Prostate gland (tissue), 2 donors: ENCODE results near the gene ARHGAP26. TPM values are rescaled to one million over a fixed set of nuclear protein-coding genes. Genes with fewer than 3 reads are reported as not detected.

Source experiments
- DNase-seq: peaks from one replicate; pipeline ENCODE4 v3.0.0-alpha.2; 2019; ENCODE audit warnings: low spot score
- H3K27ac ChIP-seq, 2 donors: fragments of 200-600 bp; sonication (generic); 2 replicates each; pipeline ENCODE4 v1.5.1; 2017 to 2019
- H3K27me3 ChIP-seq: fragments of 200-600 bp; sonication (generic); replicated peaks from 2 replicates; pipeline ENCODE4 v1.5.1; 2019; ENCODE audit not compliant: insufficient read depth
- H3K36me3 ChIP-seq, 2 donors: fragments of 200-600 bp; sonication (generic); 1 replicate in 1 of 2; 2 replicates in 1 of 2; pipeline versions ENCODE4 v1.5.1 to v1.8.1; 2017 to 2019
- H3K4me1 ChIP-seq: fragments of 200-600 bp; sonication (generic); replicated peaks from 2 replicates; pipeline ENCODE4 v1.5.1; 2019
- H3K4me3 ChIP-seq, 2 donors: fragments of 200-600 bp; sonication (generic); 2 replicates each; pipeline ENCODE4 v1.5.1; 2017 to 2019
- H3K9me3 ChIP-seq: fragments of 200-600 bp; sonication (generic); 2 replicates; pipeline ENCODE4 v1.5.1; 2017
- POLR2A ChIP-seq: fragments of 450-650 bp; IDR thresholded peaks from one replicate; pipeline ENCODE4 v1.6.1; 2016; ENCODE audit warnings: antibody characterized with exemption, mild to moderate bottlenecking
- POLR2AphosphoS5 ChIP-seq: sonication (generic); formaldehyde crosslinking; IDR thresholded peaks from one replicate; pipeline ENCODE4 v1.6.1; 2017; ENCODE audit warnings: antibody characterized with exemption
- WGBS: methylation state at CpG from one replicate; pipeline ENCODE4 v1.1.5; 2018; 5-methylcytosine and 5-hydroxymethylcytosine counted together
- intact Hi-C: fragments of 100-400 bp; cut with DNase I; formaldehyde crosslinking; loops from one replicate; pipeline ENCODE4 v1.14.2; 2022
- total RNA-seq, 2 donors: library from RNA; depleted of rRNA; stranded (reverse); fragments of >200 nt; gene quantifications; one replicate each; pipeline ENCODE4 v1.1.0, GENCODE V29; 2016
- TF ChIP-seq, protein P1 (sequence below), 4 experiments: fragments of 200-600 bp in 2 of 4; fragments of 450-650 bp in 2 of 4; sonication (generic) in 2 of 4; IDR thresholded peaks; 1 replicate in 3 of 4; 2 replicates in 1 of 4; pipeline ENCODE4 v1.5.1; 2016 to 2019; ENCODE audit warnings: antibody characterized with exemption in 4 of 4, mild to moderate bottlenecking in 2 of 4, moderate library complexity in 2 of 4

ARHGAP26 gene
- total RNA-seq, 2 donors from 2014 or later = 11.7 to 39.8 TPM

DNA sequence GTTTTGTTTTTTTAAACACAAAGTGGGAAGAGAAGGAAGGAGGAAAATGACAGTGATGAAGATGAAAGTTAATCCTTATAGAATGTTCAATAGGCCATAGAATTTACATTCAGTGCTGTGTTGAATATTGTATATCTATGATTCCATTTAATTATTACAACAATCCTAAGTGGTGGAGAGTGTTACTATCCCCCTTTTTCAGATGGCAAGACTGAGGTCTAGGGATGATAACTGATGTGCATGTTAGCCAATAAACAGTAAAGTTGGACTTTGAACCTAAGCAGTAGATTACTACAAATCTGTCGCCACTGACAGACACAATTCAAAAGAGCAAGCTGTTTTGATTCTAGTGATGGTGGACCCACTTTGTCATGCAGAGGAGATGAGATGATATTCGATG, 237.9 kb downstream of the ARHGAP26 start:
- WGBS = 80% methylated on average over 2 of the region's 2 CpGs
- DNase-seq = no peak
- H3K27ac ChIP-seq = no peak overlapping the region
- H3K4me1 ChIP-seq = no peaks in the 10 kb centered on the region
- no peaks in the 10 kb centered on the region for H3K36me3 ChIP-seq
- H3K27me3 ChIP-seq = no peaks in the 10 kb centered on the region
- H3K4me3 ChIP-seq = no peak overlapping the region
- intact Hi-C loops = no loop called here
- no peaks in the 10 kb centered on the region for H3K9me3 ChIP-seq
- TF ChIP-seq POLR2A (no peak), POLR2AphosphoS5 (no peak)
- TF ChIP-seq, protein P1, sequence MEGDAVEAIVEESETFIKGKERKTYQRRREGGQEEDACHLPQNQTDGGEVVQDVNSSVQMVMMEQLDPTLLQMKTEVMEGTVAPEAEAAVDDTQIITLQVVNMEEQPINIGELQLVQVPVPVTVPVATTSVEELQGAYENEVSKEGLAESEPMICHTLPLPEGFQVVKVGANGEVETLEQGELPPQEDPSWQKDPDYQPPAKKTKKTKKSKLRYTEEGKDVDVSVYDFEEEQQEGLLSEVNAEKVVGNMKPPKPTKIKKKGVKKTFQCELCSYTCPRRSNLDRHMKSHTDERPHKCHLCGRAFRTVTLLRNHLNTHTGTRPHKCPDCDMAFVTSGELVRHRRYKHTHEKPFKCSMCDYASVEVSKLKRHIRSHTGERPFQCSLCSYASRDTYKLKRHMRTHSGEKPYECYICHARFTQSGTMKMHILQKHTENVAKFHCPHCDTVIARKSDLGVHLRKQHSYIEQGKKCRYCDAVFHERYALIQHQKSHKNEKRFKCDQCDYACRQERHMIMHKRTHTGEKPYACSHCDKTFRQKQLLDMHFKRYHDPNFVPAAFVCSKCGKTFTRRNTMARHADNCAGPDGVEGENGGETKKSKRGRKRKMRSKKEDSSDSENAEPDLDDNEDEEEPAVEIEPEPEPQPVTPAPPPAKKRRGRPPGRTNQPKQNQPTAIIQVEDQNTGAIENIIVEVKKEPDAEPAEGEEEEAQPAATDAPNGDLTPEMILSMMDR (IDR thresholded peaks at IDR 0.05) = no peak

DNA sequence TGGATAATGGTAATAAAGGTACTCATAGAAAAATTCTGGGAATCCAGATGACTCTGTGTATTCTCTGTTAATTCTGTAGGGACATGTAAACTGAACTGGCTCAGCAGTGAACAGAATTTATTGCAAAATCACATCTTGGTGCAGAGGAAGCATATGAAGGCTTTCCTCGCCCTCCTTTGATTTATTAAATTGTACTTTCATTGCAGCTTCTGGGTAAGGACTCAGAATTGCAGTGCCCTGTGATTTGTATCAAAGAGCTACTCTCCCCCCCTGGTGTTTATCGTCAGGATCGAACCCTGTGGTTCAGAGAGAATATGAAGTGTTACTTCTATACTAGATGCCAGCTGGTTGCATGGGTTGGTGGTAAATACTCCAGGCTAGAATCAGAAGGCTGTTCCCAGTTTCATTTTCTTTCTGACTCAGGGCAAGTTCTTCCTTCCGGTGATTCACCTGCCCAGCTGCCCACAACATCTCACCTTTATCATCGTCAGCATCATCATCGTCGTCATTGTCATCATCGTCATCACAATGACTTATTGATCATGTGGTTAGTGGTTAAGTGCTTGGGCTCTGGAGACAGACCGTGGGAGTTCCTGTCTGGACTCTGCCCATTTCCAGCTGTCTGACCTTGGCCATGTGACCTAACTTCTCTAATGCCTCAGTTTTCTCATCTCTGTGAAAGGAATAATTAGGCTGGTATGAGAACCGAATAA, 238.8 kb downstream of the ARHGAP26 start:
- 83% methylated on average over 10 of the region's 10 CpGs for WGBS
- Histone ChIP-seq H3K27me3 (no peaks in the 10 kb centered on the region), H3K4me1 (no peaks in the 10 kb centered on the region), H3K4me3 (no peak overlapping the region), H3K27ac (no peak overlapping the region), H3K36me3 (no peaks in the 10 kb centered on the region), H3K9me3 (no peaks in the 10 kb centered on the region)
- intact Hi-C loops = no loop called here
- TF ChIP-seq, protein P1 (IDR thresholded peaks at IDR 0.05) = no peak
- no peak for TF ChIP-seq POLR2AphosphoS5
- TF ChIP-seq POLR2A = no peak
- no peak for DNase-seq

DNA sequence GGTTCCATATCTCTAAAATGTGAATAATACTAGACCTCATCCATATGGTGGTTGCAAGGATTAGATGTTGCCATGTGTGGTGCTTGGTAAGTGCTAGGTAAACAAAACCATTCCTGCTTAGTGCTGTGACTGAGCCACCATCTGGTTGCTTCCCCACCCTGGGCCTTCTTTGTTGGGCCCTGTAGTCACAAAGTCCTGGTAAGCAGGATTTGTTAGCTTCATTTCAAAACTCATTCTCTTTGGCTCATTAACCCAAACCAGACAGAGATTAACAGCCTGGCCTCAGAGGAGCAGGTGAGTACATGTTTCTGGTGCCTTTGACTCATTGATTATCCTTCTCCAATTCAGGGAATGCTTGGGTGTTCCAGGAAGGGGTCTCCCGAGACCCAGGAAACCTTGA, 240.2 kb downstream of the ARHGAP26 start:
- Histone ChIP-seq H3K27me3 (no peaks in the 10 kb centered on the region), H3K9me3 (no peaks in the 10 kb centered on the region), H3K36me3 (no peaks in the 10 kb centered on the region), H3K4me1 (no peaks in the 10 kb centered on the region), H3K27ac (no peak overlapping the region), H3K4me3 (no peak overlapping the region)
- no peak for DNase-seq
- intact Hi-C loops = no loop called here
- TF ChIP-seq POLR2AphosphoS5 (no peak), POLR2A (no peak)
- TF ChIP-seq, protein P1 (IDR thresholded peaks at IDR 0.05) = no peak
- whole genome bisulfite sequencing = 96% methylated on average over 1 of the region's 1 CpG

DNA sequence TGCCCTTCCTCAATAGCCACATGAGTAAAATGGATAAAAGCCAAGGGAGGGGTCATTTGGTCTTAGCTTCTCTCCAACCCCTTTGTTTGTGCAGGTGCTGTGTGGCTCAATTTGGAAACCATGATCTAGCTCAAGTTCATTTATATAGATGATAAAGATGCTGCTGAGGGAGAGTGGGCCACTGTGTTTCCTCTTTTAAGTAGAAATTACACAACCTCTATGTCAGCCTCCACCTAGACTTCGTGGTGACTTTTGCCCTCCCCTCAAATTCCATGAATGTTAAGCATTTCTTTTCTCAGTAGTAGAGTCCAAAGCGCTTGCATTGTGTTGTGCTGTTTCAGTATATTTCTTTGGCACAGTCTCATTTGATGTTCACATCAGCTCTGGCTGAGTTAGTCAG, 241.4 kb downstream of the ARHGAP26 start:
- no peak for TF ChIP-seq POLR2A
- TF ChIP-seq, protein P1 (IDR thresholded peaks at IDR 0.05) = no peak
- no peak for TF ChIP-seq POLR2AphosphoS5
- Histone ChIP-seq H3K9me3 (no peaks in the 10 kb centered on the region), H3K4me1 (no peaks in the 10 kb centered on the region), H3K27ac (no peak overlapping the region), H3K4me3 (no peak overlapping the region), H3K36me3 (no peaks in the 10 kb centered on the region), H3K27me3 (no peaks in the 10 kb centered on the region)
- no peak for DNase-seq
- intact Hi-C loops = no loop called here
- 73% methylated on average over 2 of the region's 2 CpGs for WGBS
